Measurements from ENCODE around the gene PARD3B. TPM values are rescaled to one million over a fixed set of nuclear protein-coding genes. Genes with fewer than 3 reads are reported as not detected.

The PARD3B gene
- total and polyA plus RNA-seq, 7 donors, result 3.2 to 64.0 (median 42.5) TPM

- WGBS, 2 donors, result 91 to 94% methylated on average over 6 of the region's 6 CpGs
- H3K9me3 ChIP-seq, result no peaks in the 10 kb centered on the region
- intact Hi-C loops (cut with DNase I), result no loop called here
Measured at GRCh38 chr2:205158404-205158803, 613.1 kb downstream of the PARD3B start.

DNA sequence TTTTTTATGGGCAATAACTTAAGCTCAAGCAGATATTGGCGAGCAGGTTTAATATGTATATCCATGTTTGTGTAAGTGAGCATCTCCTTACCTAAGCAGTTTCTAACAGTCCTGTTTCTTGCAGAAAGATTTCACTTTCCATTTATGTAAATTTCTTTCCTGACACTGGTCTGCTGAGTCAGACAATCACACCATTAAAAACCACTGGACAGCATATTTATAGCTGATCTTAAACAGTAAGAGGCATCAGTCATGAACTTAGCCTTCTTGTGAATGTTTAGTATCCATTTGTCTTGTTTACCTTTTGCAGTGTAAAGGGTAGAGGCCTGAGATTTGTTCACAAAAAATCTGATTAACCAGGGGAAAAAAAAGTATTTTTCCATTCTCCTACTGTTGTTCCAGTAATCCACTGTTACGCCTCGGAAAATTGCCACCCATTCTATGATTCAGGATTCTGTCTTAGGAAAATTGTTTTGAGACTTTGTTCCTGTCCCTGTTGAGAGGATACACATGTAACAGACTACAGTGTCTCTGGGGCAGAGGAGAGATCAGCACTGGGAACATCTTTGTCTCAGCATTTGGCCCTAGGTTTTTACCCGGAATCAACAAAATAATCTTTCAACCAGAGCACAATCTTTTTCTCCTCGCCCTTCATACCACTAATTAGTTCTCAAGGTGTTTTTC, 616.0 kb downstream of the PARD3B start:
- 79 to 81% methylated on average over 5 of the region's 5 CpGs for WGBS, 2 donors
- intact Hi-C loops (cut with DNase I), result no loop called here
- no peak overlapping the region for H3K4me3 ChIP-seq
- no peaks in the 10 kb centered on the region for H3K36me3 ChIP-seq
- H3K9me3 ChIP-seq, result no peaks in the 10 kb centered on the region
- H3K27ac ChIP-seq, result peak overlapping the region in 2 of 4 donors; percentile 54 to 61
- H3K27me3 ChIP-seq, result no peaks in the 10 kb centered on the region
- H3K4me1 ChIP-seq, result peaks cover 0 to 27% (median 20%) of the 10 kb centered on the region in 4 donors
- no peak for DNase-seq
- TF ChIP-seq POLR2AphosphoS5 (IDR thresholded peaks at IDR 0.05) (peak in 2 of 4 donors; percentile 11 to 58), POLR2A (IDR thresholded peaks at IDR 0.05) (no peak), CTCF (IDR thresholded peaks at IDR 0.05) (no peak), EP300 (IDR thresholded peaks at IDR 0.05) (no peak)

More at GRCh38 chr2:205158404-205158803, 613.1 kb downstream of the PARD3B start:
- Histone ChIP-seq H3K27me3 (no peaks in the 10 kb centered on the region), H3K4me3 (no peak overlapping the region), H3K36me3 (no peaks in the 10 kb centered on the region), H3K4me1 (peaks cover 0 to 27% (median 20%) of the 10 kb centered on the region in 4 donors), H3K27ac (no peak overlapping the region)
- TF ChIP-seq CTCF (IDR thresholded peaks at IDR 0.05) (no peak), POLR2A (IDR thresholded peaks at IDR 0.05) (no peak)
- DNase-seq, result no peak

GRCh38 chr2:205166745-205167144, 621.5 kb downstream of the PARD3B start:
- TF ChIP-seq EP300 (IDR thresholded peaks at IDR 0.05), result no peak
- no peak for TF ChIP-seq POLR2AphosphoS5 (IDR thresholded peaks at IDR 0.05)
- TF ChIP-seq CTCF (IDR thresholded peaks at IDR 0.05), result no peak
- TF ChIP-seq POLR2A (IDR thresholded peaks at IDR 0.05), result no peak

DNA sequence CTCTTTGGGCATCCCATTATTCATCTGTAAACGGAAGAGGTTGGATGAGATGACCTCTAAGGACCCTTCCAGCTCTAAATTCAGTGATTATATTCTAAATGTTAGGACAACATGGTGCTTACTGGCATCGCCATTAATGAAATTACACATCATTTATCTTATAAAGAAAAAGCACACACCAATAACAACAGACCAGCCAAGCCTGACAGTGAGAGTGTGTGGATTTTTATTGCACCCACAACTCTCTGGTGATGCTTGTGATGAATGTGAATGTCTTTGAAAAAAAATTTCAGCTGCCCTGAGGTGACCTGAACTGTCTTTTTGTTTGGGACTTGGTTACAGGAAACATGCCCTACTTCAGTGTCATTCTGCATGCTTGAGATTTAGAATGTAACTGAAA, 623.7 kb downstream of the PARD3B start:
- intact Hi-C loops (cut with DNase I), result no loop called here

More at GRCh38 chr2:205166745-205167144, 621.5 kb downstream of the PARD3B start:
- DNase-seq, result no peak
- Histone ChIP-seq H3K4me3 (no peak overlapping the region), H3K27ac (no peak overlapping the region), H3K27me3 (no peaks in the 10 kb centered on the region), H3K9me3 (no peaks in the 10 kb centered on the region), H3K4me1 (peaks cover 0 to 20% (median 11%) of the 10 kb centered on the region in 4 donors), H3K36me3 (no peaks in the 10 kb centered on the region)
- intact Hi-C loops (cut with DNase I), result no loop called here
- 90 to 93% methylated on average over 2 of the region's 2 CpGs for WGBS, 2 donors

More for the DNA sequence above, 623.7 kb downstream of the PARD3B start:
- TF ChIP-seq POLR2AphosphoS5 (IDR thresholded peaks at IDR 0.05) (no peak), CTCF (IDR thresholded peaks at IDR 0.05) (no peak), POLR2A (IDR thresholded peaks at IDR 0.05) (no peak), EP300 (IDR thresholded peaks at IDR 0.05) (no peak)
- WGBS, 2 donors, result 91 to 94% methylated on average over 2 of the region's 2 CpGs
- Histone ChIP-seq H3K36me3 (no peaks in the 10 kb centered on the region), H3K9me3 (no peaks in the 10 kb centered on the region), H3K27ac (no peak overlapping the region), H3K4me1 (peaks cover 0 to 17% (median 6%) of the 10 kb centered on the region in 4 donors), H3K27me3 (no peaks in the 10 kb centered on the region), H3K4me3 (no peak overlapping the region)
- DNase-seq, result no peak

All from sigmoid colon (tissue), 7 donors.